Smooth muscle cell (in vitro differentiated cells): ENCODE measurements around the gene BLNK. TPM values are rescaled to one million over a fixed set of nuclear protein-coding genes. Genes with fewer than 3 reads are reported as not detected.

Experiments used
- DNase-seq: peaks from one replicate; lab custom pipeline; 2025; ENCODE audit not compliant: unreplicated experiment; lab: John Stamatoyannopoulos, UW
- H2AFZ ChIP-seq: fragments of 200-600 bp; sonication (generic); 2 replicates; pipeline ENCODE4 v1.6.0; 2016; ENCODE audit warnings: antibody characterized with exemption, low read depth, mild to moderate bottlenecking
- H3F3A ChIP-seq: fragments of 200-600 bp; sonication (generic); 2 replicates; pipeline ENCODE4 v1.6.0; 2017; ENCODE audit warnings: antibody characterized with exemption, low read depth
- H3K27ac ChIP-seq: fragments of 200-600 bp; sonication (generic); 2 replicates; pipeline ENCODE4 v1.5.1; 2016; ENCODE audit warnings: low read depth, mild to moderate bottlenecking
- H3K27me3 ChIP-seq: fragments of 200-600 bp; sonication (generic); 2 replicates; pipeline ENCODE4 v1.6.1; 2016; ENCODE audit warnings: low read depth, mild to moderate bottlenecking
- H3K36me3 ChIP-seq: fragments of 200-600 bp; sonication (generic); 2 replicates; pipeline ENCODE4 v1.5.1; 2016; ENCODE audit warnings: low read depth
- H3K4me1 ChIP-seq: fragments of 200-600 bp; sonication (generic); 2 replicates; pipeline ENCODE4 v1.5.1; 2016; ENCODE audit warnings: low read depth
- H3K4me2 ChIP-seq: fragments of 200-600 bp; sonication (generic); 2 replicates; pipeline ENCODE4 v1.6.0; 2016; ENCODE audit warnings: mild to moderate bottlenecking
- H3K4me3 ChIP-seq: fragments of 200-600 bp; sonication (generic); 2 replicates; pipeline ENCODE4 v1.5.1; 2016; ENCODE audit warnings: mild to moderate bottlenecking
- H3K79me2 ChIP-seq: fragments of 200-600 bp; sonication (generic); 2 replicates; pipeline ENCODE4 v1.6.0; 2016; ENCODE audit warnings: low read depth, mild to moderate bottlenecking
- H3K9ac ChIP-seq: fragments of 200-600 bp; sonication (generic); 2 replicates; pipeline ENCODE4 v1.6.0; 2016; ENCODE audit warnings: low read depth
- H3K9me3 ChIP-seq: fragments of 200-600 bp; sonication (generic); replicated peaks from 2 replicates; pipeline ENCODE4 v1.5.1; 2016; ENCODE audit warnings: low read depth
- H4K20me1 ChIP-seq: fragments of 200-600 bp; sonication (generic); 2 replicates; pipeline ENCODE4 v1.6.0; 2016; ENCODE audit warnings: low read depth
- WGBS: methylation state at CpG from one replicate; pipeline ENCODE4 v1.1.7; 2016; ENCODE audit warnings: low lambda C conversion rate; 5-methylcytosine and 5-hydroxymethylcytosine counted together
- polyA plus RNA-seq: library from polyadenylated mRNA; unstranded; fragments of >200 nt; fragmentation: Nextera tagmentation; extraction: Ambion mirVana; gene quantifications from 2 replicates; pipeline ENCODE4 v1.2.1, GENCODE V29; 2016
- total RNA-seq: library from RNA; depleted of rRNA; stranded (reverse); fragments of >200 nt; gene quantifications from 2 replicates; pipeline ENCODE4 v1.2.3, GENCODE V29; 2014
- TF ChIP-seq, protein P1 (sequence below): fragments of 200-600 bp; sonication (generic); IDR thresholded peaks from 2 replicates; pipeline ENCODE4 v1.5.1; 2017; ENCODE audit warnings: borderline replicate concordance, mild to moderate bottlenecking, antibody characterized with exemption; ENCODE audit not compliant: insufficient read depth, poor library complexity, severe bottlenecking

Gene BLNK
- total and polyA plus RNA-seq, 2 experiments from 2014 or later = 1.3 to 6.1 TPM

DNA sequence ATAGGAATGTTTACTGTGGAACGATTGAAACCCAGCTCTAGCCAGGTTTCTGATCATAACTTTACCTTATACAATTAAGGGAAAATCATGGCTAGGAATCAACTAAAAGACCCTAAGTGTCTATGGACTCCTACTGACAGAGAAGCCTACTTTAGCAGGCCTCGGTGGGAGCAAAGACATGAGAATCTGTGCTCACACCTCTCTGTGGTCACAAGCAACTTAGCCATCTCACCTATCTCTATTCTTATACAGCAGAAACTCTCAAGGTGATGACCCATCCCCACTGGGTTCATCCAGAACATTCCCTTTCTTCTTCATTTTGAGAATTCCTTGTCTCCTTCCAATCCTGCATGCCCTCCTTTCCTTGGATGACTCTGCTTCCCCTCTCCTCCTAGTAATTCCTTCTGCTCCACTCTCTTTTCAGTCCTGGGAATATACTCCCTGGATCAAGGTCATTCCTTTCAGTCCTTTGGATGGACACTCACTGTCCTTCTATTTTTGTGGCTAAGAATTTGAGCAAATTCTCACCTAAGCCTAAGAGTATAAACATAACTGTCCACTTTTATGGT lies 2.9 kb downstream of the BLNK start:
- TF ChIP-seq, protein P1, sequence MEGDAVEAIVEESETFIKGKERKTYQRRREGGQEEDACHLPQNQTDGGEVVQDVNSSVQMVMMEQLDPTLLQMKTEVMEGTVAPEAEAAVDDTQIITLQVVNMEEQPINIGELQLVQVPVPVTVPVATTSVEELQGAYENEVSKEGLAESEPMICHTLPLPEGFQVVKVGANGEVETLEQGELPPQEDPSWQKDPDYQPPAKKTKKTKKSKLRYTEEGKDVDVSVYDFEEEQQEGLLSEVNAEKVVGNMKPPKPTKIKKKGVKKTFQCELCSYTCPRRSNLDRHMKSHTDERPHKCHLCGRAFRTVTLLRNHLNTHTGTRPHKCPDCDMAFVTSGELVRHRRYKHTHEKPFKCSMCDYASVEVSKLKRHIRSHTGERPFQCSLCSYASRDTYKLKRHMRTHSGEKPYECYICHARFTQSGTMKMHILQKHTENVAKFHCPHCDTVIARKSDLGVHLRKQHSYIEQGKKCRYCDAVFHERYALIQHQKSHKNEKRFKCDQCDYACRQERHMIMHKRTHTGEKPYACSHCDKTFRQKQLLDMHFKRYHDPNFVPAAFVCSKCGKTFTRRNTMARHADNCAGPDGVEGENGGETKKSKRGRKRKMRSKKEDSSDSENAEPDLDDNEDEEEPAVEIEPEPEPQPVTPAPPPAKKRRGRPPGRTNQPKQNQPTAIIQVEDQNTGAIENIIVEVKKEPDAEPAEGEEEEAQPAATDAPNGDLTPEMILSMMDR = no peak
- no peak overlapping the region for H3K4me2 ChIP-seq
- WGBS = 93% methylated on average over 2 of the region's 2 CpGs

DNA sequence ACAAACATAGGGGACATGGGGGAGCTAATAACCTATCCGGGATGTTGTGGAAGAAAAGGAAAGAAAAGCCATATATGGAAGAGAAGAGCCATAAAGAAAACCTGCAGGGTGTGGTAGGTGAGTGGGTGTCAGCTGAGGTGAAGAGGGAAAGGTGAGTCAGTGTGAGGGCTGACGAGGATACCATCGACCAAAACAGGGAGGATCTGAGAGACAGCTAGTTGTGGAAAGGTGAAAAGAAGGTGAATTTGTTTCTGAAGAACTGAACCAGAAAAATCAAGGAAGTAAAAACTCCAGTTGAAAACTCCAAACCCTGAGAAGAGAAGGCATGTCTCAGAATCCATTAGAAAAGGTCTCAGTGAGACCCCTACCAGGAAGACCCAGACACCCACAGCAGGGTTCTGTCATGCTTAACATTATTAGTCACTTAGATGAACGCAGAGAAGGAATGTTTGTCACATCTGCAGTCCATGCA lies 4.1 kb downstream of the BLNK start:
- DNase-seq = no peak
- TF ChIP-seq, protein P1 = no peak
- H3K4me1 ChIP-seq = no peaks in the 10 kb centered on the region
- H3K9ac ChIP-seq = no peak overlapping the region
- H3K4me3 ChIP-seq = no peak overlapping the region
- peak overlapping the region; percentile 29 for H3K27ac ChIP-seq
- no peaks in the 10 kb centered on the region for H3F3A ChIP-seq
- no peak overlapping the region for H3K4me2 ChIP-seq
- H4K20me1 ChIP-seq = no peaks in the 10 kb centered on the region
- no peak overlapping the region for H2AFZ ChIP-seq
- no peaks in the 10 kb centered on the region for H3K79me2 ChIP-seq
- WGBS = 59% methylated on average over 4 of the region's 4 CpGs
- H3K36me3 ChIP-seq = no peaks in the 10 kb centered on the region
- no peaks in the 10 kb centered on the region for H3K9me3 ChIP-seq
- no peaks in the 10 kb centered on the region for H3K27me3 ChIP-seq

More for the DNA sequence above, 2.9 kb downstream of the BLNK start:
- no peaks in the 10 kb centered on the region for H4K20me1 ChIP-seq
- H3K79me2 ChIP-seq = no peaks in the 10 kb centered on the region
- no peak overlapping the region for H3K27ac ChIP-seq
- H2AFZ ChIP-seq = no peak overlapping the region
- no peak overlapping the region for H3K4me3 ChIP-seq
- no peaks in the 10 kb centered on the region for H3F3A ChIP-seq
- H3K27me3 ChIP-seq = no peaks in the 10 kb centered on the region
- no peak overlapping the region for H3K9ac ChIP-seq
- no peak for DNase-seq
- no peaks in the 10 kb centered on the region for H3K9me3 ChIP-seq
- H3K4me1 ChIP-seq = no peaks in the 10 kb centered on the region
- H3K36me3 ChIP-seq = no peaks in the 10 kb centered on the region

DNA sequence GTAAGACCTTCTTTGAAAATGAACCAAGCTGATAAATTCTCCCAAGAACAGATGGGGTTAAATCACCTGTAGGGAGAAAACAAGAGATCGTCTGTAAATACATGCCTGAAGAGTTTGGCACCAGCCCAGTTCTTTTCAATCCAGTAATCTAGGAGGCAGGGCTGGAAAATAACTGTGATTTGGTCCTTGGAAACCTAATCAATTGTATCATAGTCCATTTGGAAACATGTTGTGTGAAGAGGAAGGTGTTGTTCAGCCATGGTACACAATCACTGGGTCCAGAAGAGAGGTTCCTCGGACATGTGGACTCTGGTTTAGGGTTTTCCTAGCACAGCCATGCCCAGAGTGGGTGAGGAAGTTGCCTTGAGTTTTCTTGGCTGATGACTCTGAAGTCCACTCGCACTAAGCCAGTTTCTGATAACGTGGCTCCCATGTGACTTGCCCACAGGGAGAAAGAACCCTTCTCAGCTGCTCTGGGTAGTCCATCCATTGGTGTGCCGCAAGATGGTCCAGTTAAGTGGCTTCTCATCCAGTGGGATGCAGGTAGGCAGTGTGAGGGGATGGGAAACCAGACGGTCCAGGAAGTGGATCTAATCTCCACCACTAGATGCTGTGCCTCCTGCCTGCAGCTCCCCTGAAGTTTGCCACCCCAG lies 5.1 kb downstream of the BLNK start:
- no peak overlapping the region for H3K4me3 ChIP-seq
- no peaks in the 10 kb centered on the region for H3K79me2 ChIP-seq
- H3K9ac ChIP-seq = no peak overlapping the region
- H3K36me3 ChIP-seq = no peaks in the 10 kb centered on the region
- H3K9me3 ChIP-seq = no peaks in the 10 kb centered on the region
- 87% methylated on average over 6 of the region's 6 CpGs for WGBS
- DNase-seq = no peak
- H3K4me2 ChIP-seq = no peak overlapping the region
- H4K20me1 ChIP-seq = no peaks in the 10 kb centered on the region
- no peaks in the 10 kb centered on the region for H3K27me3 ChIP-seq
- TF ChIP-seq, protein P1 = no peak
- no peaks in the 10 kb centered on the region for H3F3A ChIP-seq
- no peak overlapping the region for H2AFZ ChIP-seq
- H3K4me1 ChIP-seq = no peaks in the 10 kb centered on the region
- H3K27ac ChIP-seq = no peak overlapping the region

DNA sequence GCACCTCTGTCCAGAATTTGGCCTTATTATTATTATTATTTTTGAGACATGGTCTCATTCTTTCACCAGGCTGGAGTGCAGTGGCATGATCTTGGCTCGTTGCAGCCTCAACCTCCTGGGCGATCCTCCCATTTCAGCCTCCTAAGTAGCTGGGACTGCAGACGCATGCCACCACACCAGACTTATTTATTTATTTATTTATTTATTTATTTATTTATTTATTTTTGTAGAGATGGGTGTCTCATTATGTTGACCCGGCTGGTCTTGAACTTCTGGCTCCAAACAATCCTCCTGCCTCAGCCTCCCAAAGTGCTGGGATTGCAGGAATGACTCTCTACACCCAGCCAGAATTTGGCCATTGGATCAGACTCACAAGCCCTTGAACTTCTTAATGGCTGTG lies 6.4 kb downstream of the BLNK start:
- Histone ChIP-seq H3F3A (no peaks in the 10 kb centered on the region), H3K4me1 (no peaks in the 10 kb centered on the region), H3K9ac (no peak overlapping the region), H4K20me1 (no peaks in the 10 kb centered on the region), H3K79me2 (no peaks in the 10 kb centered on the region), H3K4me3 (no peak overlapping the region), H3K4me2 (no peak overlapping the region), H3K27me3 (no peaks in the 10 kb centered on the region), H2AFZ (no peak overlapping the region), H3K9me3 (no peaks in the 10 kb centered on the region), H3K27ac (no peak overlapping the region), H3K36me3 (no peaks in the 10 kb centered on the region)
- WGBS = 98% methylated on average over 4 of the region's 4 CpGs
- TF ChIP-seq, protein P1 = no peak
- no peak for DNase-seq
